ENCODE measurements around the gene CCNL2. TPM values are rescaled to one million over a fixed set of nuclear protein-coding genes. Genes with fewer than 3 reads are reported as not detected.

The CCNL2 gene
- total and polyA plus RNA-seq, 8 donors, result 33.4 to 739 (median 277) TPM

- peaks cover 93 to 97% (median 95%) of the 10 kb centered on the region in 4 donors for H3K4me1 ChIP-seq
- DNase-seq, result peak; percentile 68 to 83
- peak overlapping the region; percentile 90 to 96 (median 92) for H3K27ac ChIP-seq
- intact Hi-C loops (cut with DNase I; ENCODE audit: low total_unique reads), result no loop called here
- peak overlapping the region; percentile 54 to 64 (median 58) for H3K4me3 ChIP-seq
- H3K36me3 ChIP-seq, result peaks cover 0 to 2% (median under 1%) of the 10 kb centered on the region in 4 donors
- WGBS, 5 donors, result 4 to 34% (median 16%) methylated on average over 5 to 12 of the region's 12 CpGs
- no peak for TF ChIP-seq CTCF (IDR thresholded peaks at IDR 0.05)
- TF ChIP-seq POLR2AphosphoS5 (IDR thresholded peaks at IDR 0.05), result peak in 1 of 3 donors; percentile 41
- H3K9me3 ChIP-seq, result no peaks in the 10 kb centered on the region
- peaks cover 0 to 33% (median 7%) of the 10 kb centered on the region in 3 donors for H3K27me3 ChIP-seq
Measured at GRCh38 chr1:1433804-1434130, 34.6 kb upstream of the CCNL2 start.

GRCh38 chr1:1432951-1433803, 34.0 kb upstream of the CCNL2 start:
- intact Hi-C loops (cut with DNase I; ENCODE audit: low total_unique reads), result no loop called here
- Histone ChIP-seq H3K27me3 (peaks cover 0 to 35% (median 7%) of the 10 kb centered on the region in 3 donors), H3K9me3 (no peaks in the 10 kb centered on the region), H3K4me3 (peak overlapping the region in 3 of 4 donors; percentile 56 to 64 (median 61)), H3K4me1 (peaks cover 88 to 91% (median 90%) of the 10 kb centered on the region in 4 donors), H3K36me3 (no peaks in the 10 kb centered on the region), H3K27ac (peak overlapping the region; percentile 90 to 96 (median 92))
- peak; percentile 93 to 95 for DNase-seq
- no peak for TF ChIP-seq CTCF (IDR thresholded peaks at IDR 0.05)
- peak; percentile 56 for TF ChIP-seq EP300 (IDR thresholded peaks at IDR 0.05)
- TF ChIP-seq POLR2A (IDR thresholded peaks at IDR 0.05), result peak in 1 of 4 donors; percentile 17
- peak; percentile 48 to 94 (median 92) for TF ChIP-seq POLR2AphosphoS5 (IDR thresholded peaks at IDR 0.05)
- 10 to 35% (median 28%) methylated on average over 15 to 34 of the region's 34 CpGs for WGBS, 5 donors

GRCh38 chr1:1432274-1432950, 33.3 kb upstream of the CCNL2 start:
- DNase-seq, result peak in 1 of 2 donors; percentile 64
- peaks cover 0 to 41% (median 7%) of the 10 kb centered on the region in 3 donors for H3K27me3 ChIP-seq
- H3K27ac ChIP-seq, result peak overlapping the region; percentile 90 to 96 (median 92)
- H3K4me3 ChIP-seq, result peak overlapping the region in 1 of 4 donors; percentile 64
- intact Hi-C loops (cut with DNase I; ENCODE audit: low total_unique reads), result no loop called here
- no peaks in the 10 kb centered on the region for H3K9me3 ChIP-seq
- TF ChIP-seq EP300 (IDR thresholded peaks at IDR 0.05), result no peak
- TF ChIP-seq POLR2A (IDR thresholded peaks at IDR 0.05), result no peak
- no peak for TF ChIP-seq CTCF (IDR thresholded peaks at IDR 0.05)
- TF ChIP-seq POLR2AphosphoS5 (IDR thresholded peaks at IDR 0.05), result no peak
- H3K4me1 ChIP-seq, result peaks cover 81 to 86% (median 84%) of the 10 kb centered on the region in 4 donors
- WGBS, 5 donors, result 42 to 58% (median 48%) methylated on average over 7 to 28 of the region's 28 CpGs
- H3K36me3 ChIP-seq, result no peaks in the 10 kb centered on the region

- intact Hi-C loops (cut with DNase I; ENCODE audit: low total_unique reads), result no loop called here
- TF ChIP-seq POLR2AphosphoS5 (IDR thresholded peaks at IDR 0.05), result peak in 1 of 3 donors; percentile 63
- no peak for TF ChIP-seq CTCF (IDR thresholded peaks at IDR 0.05)
- peak overlapping the region in 1 of 4 donors; percentile 11 for H3K4me3 ChIP-seq
- peaks cover 0 to 45% (median 7%) of the 10 kb centered on the region in 3 donors for H3K27me3 ChIP-seq
- H3K4me1 ChIP-seq, result peaks cover 76 to 86% (median 80%) of the 10 kb centered on the region in 4 donors
- DNase-seq, result peak; percentile 72 to 86
- 6 to 43% (median 31%) methylated on average over 2 to 5 of the region's 5 CpGs for WGBS, 5 donors
- H3K27ac ChIP-seq, result peak overlapping the region; percentile 90 to 96 (median 92)
- H3K36me3 ChIP-seq, result no peaks in the 10 kb centered on the region
- no peaks in the 10 kb centered on the region for H3K9me3 ChIP-seq
Measured at GRCh38 chr1:1431845-1432273, 32.7 kb upstream of the CCNL2 start.
